PFSK-1 (cell line): Measurements from ENCODE around the gene TNFRSF1A.

Source experiments
- POLR2AphosphoS5 ChIP-seq: IDR thresholded peaks from 2 replicates; pipeline ENCODE4 v1.6.1; 2012; ENCODE audit warnings: low read depth, mild to moderate bottlenecking, control low read depth, low read length, moderate library complexity
- REST ChIP-seq, 2 experiments: IDR thresholded peaks; 2 replicates each; pipeline versions ENCODE4 v1.6.1 to v1.8.0; 2011 to 2012; ENCODE audit warnings: low read depth in 2 of 2, low read length in 2 of 2, control low read depth in 1 of 2, inconsistent platforms in 1 of 2, mild to moderate bottlenecking in 1 of 2, moderate library complexity in 1 of 2; ENCODE audit not compliant: insufficient read depth in 1 of 2
- SIN3A ChIP-seq: IDR thresholded peaks from 2 replicates; pipeline ENCODE4 v1.6.1; 2012; ENCODE audit warnings: mild to moderate bottlenecking, low read length, moderate library complexity, borderline replicate concordance; ENCODE audit not compliant: insufficient read depth
- TAF1 ChIP-seq: IDR thresholded peaks from 2 replicates; pipeline ENCODE4 v1.6.1; 2012; ENCODE audit warnings: low read length, control low read depth, borderline replicate concordance; ENCODE audit not compliant: insufficient read depth

GRCh38 chr12:6360578-6361490 lies 19.0 kb upstream of the TNFRSF1A start:
- no peak for TF ChIP-seq POLR2AphosphoS5
- no peak for TF ChIP-seq TAF1
- TF ChIP-seq SIN3A: no peak
- no peak for TF ChIP-seq REST (IDR thresholded peaks at IDR 0.05; ENCODE audit: insufficient read depth in 1 of 2, low read depth in 2 of 2, low read length in 2 of 2)
